HL-60 (cell line): ENCODE results near the gene TSPO2.

Source experiments
- DNase-seq, 2 experiments: peaks; one replicate each; pipeline ENCODE4 v3.0.0-alpha.2; 2010 to 2020; ENCODE audit warnings: low read depth in 1 of 2, low spot score in 1 of 2
- H3K27ac ChIP-seq: fragments of 250-450 bp; sonication (Bioruptor Pico); replicated peaks from 2 replicates; pipeline ENCODE4 v1.5.1; 2020; ENCODE audit warnings: mild to moderate bottlenecking, moderate library complexity
- H3K27me3 ChIP-seq: fragments of 250-450 bp; sonication (Bioruptor Pico); 2 replicates; pipeline ENCODE4 v1.5.1; 2021; ENCODE audit warnings: mild to moderate bottlenecking, moderate library complexity; ENCODE audit not compliant: insufficient read depth, poor library complexity, severe bottlenecking
- H3K4me3 ChIP-seq: replicated peaks from 2 replicates; pipeline ENCODE4 v1.5.1; 2011; ENCODE audit warnings: mild to moderate bottlenecking, control low read depth, low read length; ENCODE audit not compliant: insufficient read depth
- CTCF ChIP-seq: IDR thresholded peaks from one replicate; pipeline ENCODE4 v1.5.1; 2011; ENCODE audit warnings: low read length, control low read depth, inconsistent platforms; ENCODE audit not compliant: insufficient read depth
- GABPA ChIP-seq: IDR thresholded peaks from 2 replicates; pipeline ENCODE4 v1.6.1; 2012; ENCODE audit warnings: low read depth
- POLR2AphosphoS5 ChIP-seq: IDR thresholded peaks from 2 replicates; pipeline ENCODE4 v1.6.1; 2012; ENCODE audit warnings: low read depth
- REST ChIP-seq: IDR thresholded peaks from 2 replicates; pipeline ENCODE4 v1.6.1; 2012; ENCODE audit warnings: low read depth; ENCODE audit not compliant: insufficient replicate concordance
- SPI1 ChIP-seq: IDR thresholded peaks from 2 replicates; pipeline ENCODE4 v1.6.1; 2012; ENCODE audit warnings: low read depth, mild to moderate bottlenecking, borderline replicate concordance

The TSPO2 gene

GRCh38 chr6:41093729-41094128 is 51.5 kb downstream of the TSPO2 start:
- DNase-seq, result no peak
- Histone ChIP-seq H3K27me3 (no peaks in the 10 kb centered on the region), H3K27ac (no peak overlapping the region), H3K4me3 (no peak overlapping the region)
- no peak for TF ChIP-seq CTCF
- no peak for TF ChIP-seq REST
- TF ChIP-seq POLR2AphosphoS5, result no peak
- no peak for TF ChIP-seq GABPA
- TF ChIP-seq SPI1, result no peak
